HepG2 (cell line): ENCODE results near the gene FN1. TPM values are rescaled to one million over a fixed set of nuclear protein-coding genes. Genes with fewer than 3 reads are reported as not detected.

Experiments used
- CREM ChIP-seq, 2 experiments: sonication (generic) in 1 of 2; formaldehyde crosslinking in 1 of 2; IDR thresholded peaks; 2 replicates each; pipeline versions ENCODE4 v1.4.0 to v1.6.1; 2016 to 2020; ENCODE audit warnings: antibody characterized with exemption in 1 of 2, mild to moderate bottlenecking in 1 of 2, missing genetic modification reagents in 1 of 2
- EP300 ChIP-seq, 3 experiments: sonication (generic) in 1 of 3; formaldehyde crosslinking in 1 of 3; IDR thresholded peaks; 2 replicates each; pipeline versions ENCODE4 v1.5.1 to v1.6.1; 2011 to 2020; ENCODE audit warnings: low read depth in 2 of 3, low read length in 2 of 3, borderline replicate concordance in 1 of 3, improper control_type of control experiment in 1 of 3, mild to moderate bottlenecking in 1 of 3, missing genetic modification reagents in 1 of 3, moderate library complexity in 1 of 3
- KMT2A ChIP-seq: sonication (generic); formaldehyde crosslinking; IDR thresholded peaks from 2 replicates; pipeline ENCODE4 v1.4.0; 2020; ENCODE audit warnings: missing genetic modification reagents
- MEIS2 ChIP-seq: sonication (generic); formaldehyde crosslinking; IDR thresholded peaks from 2 replicates; pipeline ENCODE4 v1.9.0; 2021; ENCODE audit warnings: mild to moderate bottlenecking, missing genetic modification reagents
- NCOA2 ChIP-seq: sonication (generic); formaldehyde crosslinking; IDR thresholded peaks from 2 replicates; pipeline ENCODE4 v1.8.0; 2022; ENCODE audit warnings: inconsistent platforms
- PPARG ChIP-seq: conservative IDR thresholded peaks from 2 replicates; pipeline ENCODE4 v1.6.1; 2016; ENCODE audit warnings: missing biosample characterization, missing genetic modification reagents
- RBFOX2 ChIP-seq: fragments of 200-400 bp; formaldehyde crosslinking; IDR thresholded peaks from 2 replicates; pipeline ENCODE4 v1.6.1; 2017; ENCODE audit warnings: low read depth, mild to moderate bottlenecking, low read length
- RBM22 ChIP-seq: fragments of 200-400 bp; formaldehyde crosslinking; optimal IDR thresholded peaks from 2 replicates; pipeline ENCODE3; 2017; ENCODE audit warnings: mild to moderate bottlenecking, low read length, moderate library complexity
- RFXAP ChIP-seq: sonication (generic); formaldehyde crosslinking; IDR thresholded peaks from 2 replicates; pipeline ENCODE4 v1.4.0; 2020; ENCODE audit warnings: missing genetic modification reagents, borderline replicate concordance
- ZBTB21 ChIP-seq: sonication (generic); formaldehyde crosslinking; IDR thresholded peaks from 2 replicates; pipeline ENCODE4 v1.4.0; 2020; ENCODE audit warnings: missing genetic modification reagents
- ZFAT ChIP-seq: sonication (generic); formaldehyde crosslinking; conservative IDR thresholded peaks from 2 replicates; pipeline ENCODE4 v1.8.1; 2023; ENCODE audit warnings: missing genetic modification reagents, inconsistent platforms
- ZFP62 ChIP-seq: sonication (generic); formaldehyde crosslinking; IDR thresholded peaks from 2 replicates; pipeline ENCODE4 v1.4.0; 2020; ENCODE audit warnings: missing genetic modification reagents
- ZMAT3 ChIP-seq: sonication (generic); formaldehyde crosslinking; conservative IDR thresholded peaks from 2 replicates; pipeline ENCODE4 v1.7.0; 2021; ENCODE audit warnings: missing genetic modification reagents
- ZNF318 ChIP-seq: sonication (generic); formaldehyde crosslinking; IDR thresholded peaks from 2 replicates; pipeline ENCODE4 v1.4.0; 2020; ENCODE audit warnings: mild to moderate bottlenecking, missing genetic modification reagents
- ZNF546 ChIP-seq: sonication (generic); formaldehyde crosslinking; conservative IDR thresholded peaks from 2 replicates; pipeline ENCODE4 v1.8.1; 2023; ENCODE audit warnings: mild to moderate bottlenecking, missing genetic modification reagents
- ZNF547 ChIP-seq: sonication (generic); formaldehyde crosslinking; IDR thresholded peaks from 2 replicates; pipeline ENCODE4 v1.5.1; 2020; ENCODE audit warnings: mild to moderate bottlenecking, missing genetic modification reagents
- ZNF557 ChIP-seq: sonication (generic); formaldehyde crosslinking; IDR thresholded peaks from 2 replicates; pipeline ENCODE4 v1.4.0; 2020; ENCODE audit warnings: missing genetic modification reagents
- ZNF629 ChIP-seq: sonication (generic); formaldehyde crosslinking; conservative IDR thresholded peaks from 2 replicates; pipeline ENCODE4 v1.5.0; 2020; ENCODE audit warnings: missing genetic modification reagents
- polyA plus RNA-seq, 8 experiments: library from polyadenylated mRNA; depleted of rRNA in 3 of 8; stranded (reverse) in 7 of 8; unstranded in 1 of 8; fragments of >200 nt; fragmentation: Illumina TruSeq in 4 of 8; extraction: Trizol in 4 of 8; gene quantifications; 2 replicates each; pipeline versions ENCODE4 v1.2.1 to v1.2.3, GENCODE V29; 2011 to 2016; ENCODE audit warnings: low read depth in 4 of 8, missing spikeins in 1 of 8, mixed read lengths in 1 of 8; ENCODE audit not compliant: insufficient read depth in 1 of 8
- total RNA-seq, 5 experiments: library from RNA; depleted of rRNA; stranded (reverse); fragments of >200 nt; fragmentation: Illumina TruSeq; extraction: Trizol; gene quantifications; 2 replicates each; pipeline ENCODE4 v1.2.3, GENCODE V29; 2016; ENCODE audit warnings: low read depth in 1 of 5
- TF ChIP-seq, protein P1 (sequence below): sonication (generic); formaldehyde crosslinking; IDR thresholded peaks from 2 replicates; pipeline ENCODE4 v1.5.1; 2020; ENCODE audit warnings: mild to moderate bottlenecking, missing genetic modification reagents

FN1 gene
- total and polyA plus RNA-seq, 2 of the 13 experiments (the other 11 are each of a cell fraction or from before 2014, with no cell fraction given) = 1,847 to 6,471 TPM

DNA sequence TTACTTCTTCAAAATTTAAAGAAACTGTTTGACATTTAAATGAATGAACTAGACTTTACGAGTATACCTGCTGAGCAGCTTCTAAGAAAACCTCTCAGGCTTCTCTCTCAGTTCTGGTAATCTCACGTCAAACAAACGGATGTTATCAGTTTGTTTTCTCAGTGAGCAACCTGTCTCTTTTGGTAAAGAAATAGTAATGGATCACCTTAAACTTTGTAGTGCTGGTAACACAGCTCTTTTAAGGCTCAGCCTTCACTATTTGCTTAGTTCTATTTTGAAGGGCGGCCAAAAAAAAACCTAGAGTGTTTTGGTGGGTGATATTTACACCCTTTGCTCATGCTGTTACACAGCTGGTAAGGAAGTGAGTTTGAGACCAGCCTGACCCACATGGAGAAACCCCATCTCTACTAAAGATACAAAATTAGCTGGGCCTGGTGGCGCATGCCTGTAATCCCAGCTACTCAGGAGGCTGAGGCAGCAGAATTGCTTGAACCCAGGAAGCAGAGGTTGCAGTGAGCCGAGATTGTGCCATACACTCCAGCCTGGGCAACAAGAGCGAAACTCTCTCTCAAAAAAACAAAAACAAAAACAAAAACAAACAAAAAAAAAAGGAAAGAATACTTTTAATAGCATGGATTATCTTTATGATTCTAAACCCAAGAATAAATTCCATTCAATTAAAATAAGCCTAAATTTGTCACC is 15.9 kb downstream of the FN1 start (continued):
- peak in 1 of 2 experiments; percentile 94; a peak in 2 of 4 replicates for TF ChIP-seq EP300 (IDR thresholded peaks at IDR 0.05; ENCODE audit: low read depth in 2 of 2, low read length in 2 of 2)
- peak; percentile 81 for TF ChIP-seq EP300 (CRISPR knock-in tag; IDR thresholded peaks at IDR 0.05; ENCODE audit: borderline replicate concordance)
- peak; percentile 52; the same call in 1 of the 2 replicates for TF ChIP-seq RBFOX2
- no peak for TF ChIP-seq ZNF557
- no peak for TF ChIP-seq ZNF318 (CRISPR knock-in tag)
- peak; percentile 83 for TF ChIP-seq CREM (IDR thresholded peaks at IDR 0.05)
- no peak for TF ChIP-seq CREM (CRISPR knock-in tag; IDR thresholded peaks at IDR 0.05)
- 0 out of 2 replicates have a peak, but pooled peaks have one; percentile 10 for TF ChIP-seq ZNF547 (CRISPR knock-in tag)
- TF ChIP-seq, protein P1, sequence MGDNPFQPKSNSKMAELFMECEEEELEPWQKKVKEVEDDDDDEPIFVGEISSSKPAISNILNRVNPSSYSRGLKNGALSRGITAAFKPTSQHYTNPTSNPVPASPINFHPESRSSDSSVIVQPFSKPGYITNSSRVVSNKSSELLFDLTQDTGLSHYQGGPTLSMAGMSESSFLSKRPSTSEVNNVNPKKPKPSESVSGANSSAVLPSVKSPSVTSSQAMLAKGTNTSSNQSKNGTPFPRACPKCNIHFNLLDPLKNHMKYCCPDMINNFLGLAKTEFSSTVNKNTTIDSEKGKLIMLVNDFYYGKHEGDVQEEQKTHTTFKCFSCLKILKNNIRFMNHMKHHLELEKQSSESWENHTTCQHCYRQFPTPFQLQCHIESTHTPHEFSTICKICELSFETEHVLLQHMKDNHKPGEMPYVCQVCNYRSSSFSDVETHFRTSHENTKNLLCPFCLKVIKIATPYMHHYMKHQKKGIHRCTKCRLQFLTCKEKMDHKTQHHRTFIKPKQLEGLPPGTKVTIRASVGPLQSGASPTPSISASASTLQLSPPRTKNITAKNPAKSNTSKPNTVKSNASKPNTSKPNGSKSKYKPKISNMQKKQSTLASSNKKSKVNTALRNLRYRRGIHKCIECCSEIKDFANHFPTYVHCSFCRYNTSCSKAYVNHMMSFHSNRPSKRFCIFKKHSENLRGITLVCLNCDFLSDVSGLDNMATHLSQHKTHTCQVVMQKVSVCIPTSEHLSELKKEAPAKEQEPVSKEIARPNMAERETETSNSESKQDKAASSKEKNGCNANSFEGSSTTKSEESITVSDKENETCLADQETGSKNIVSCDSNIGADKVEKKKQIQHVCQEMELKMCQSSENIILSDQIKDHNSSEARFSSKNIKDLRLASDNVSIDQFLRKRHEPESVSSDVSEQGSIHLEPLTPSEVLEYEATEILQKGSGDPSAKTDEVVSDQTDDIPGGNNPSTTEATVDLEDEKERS (CRISPR knock-in tag) = no peak
- no peak for TF ChIP-seq ZNF546 (CRISPR knock-in tag)
- TF ChIP-seq KMT2A (CRISPR knock-in tag) = no peak
- TF ChIP-seq RFXAP = peak; percentile 52; the same call in 1 of the 2 replicates
- TF ChIP-seq ZFAT (CRISPR knock-in tag) = no peak
- TF ChIP-seq ZMAT3 (CRISPR knock-in tag) = no peak
- peak; percentile 62 for TF ChIP-seq RBM22
- no peak for TF ChIP-seq ZBTB21 (CRISPR knock-in tag)
- TF ChIP-seq MEIS2 = peak; percentile 74; the same call in 1 of the 2 replicates
- 0 out of 2 replicates have a peak, but pooled peaks have one; percentile 9 for TF ChIP-seq ZNF629 (CRISPR knock-in tag)
- peak; percentile 91 for TF ChIP-seq NCOA2
- peak; percentile 49; the same call in 1 of the 2 replicates for TF ChIP-seq PPARG (CRISPR knock-in tag)
- no peak for TF ChIP-seq ZFP62 (CRISPR knock-in tag)
